Measurements from ENCODE around the gene LRRC3B.

DNA sequence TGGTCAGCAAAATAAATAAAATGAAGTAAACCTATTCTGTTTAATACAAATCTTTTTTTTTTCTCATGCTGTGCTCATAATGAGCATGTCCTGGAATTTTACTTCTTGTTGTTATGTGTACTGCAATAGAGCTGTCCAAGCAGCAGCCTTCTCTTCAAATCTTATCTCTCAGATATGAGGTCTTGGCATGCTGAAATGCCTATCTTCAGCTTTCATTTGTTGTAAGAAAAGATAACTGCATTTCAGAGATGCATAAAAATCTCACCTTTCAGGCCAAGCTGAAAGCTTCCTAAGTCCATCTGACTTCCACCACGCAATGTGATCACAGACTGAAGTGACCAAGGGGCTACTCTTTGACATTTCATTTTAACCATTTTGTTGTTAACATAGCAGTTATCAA, 43.5 kb upstream of the LRRC3B start:
- TF ChIP-seq POLR2AphosphoS5 (IDR thresholded peaks at IDR 0.05) = no peak
- TF ChIP-seq, protein P1, sequence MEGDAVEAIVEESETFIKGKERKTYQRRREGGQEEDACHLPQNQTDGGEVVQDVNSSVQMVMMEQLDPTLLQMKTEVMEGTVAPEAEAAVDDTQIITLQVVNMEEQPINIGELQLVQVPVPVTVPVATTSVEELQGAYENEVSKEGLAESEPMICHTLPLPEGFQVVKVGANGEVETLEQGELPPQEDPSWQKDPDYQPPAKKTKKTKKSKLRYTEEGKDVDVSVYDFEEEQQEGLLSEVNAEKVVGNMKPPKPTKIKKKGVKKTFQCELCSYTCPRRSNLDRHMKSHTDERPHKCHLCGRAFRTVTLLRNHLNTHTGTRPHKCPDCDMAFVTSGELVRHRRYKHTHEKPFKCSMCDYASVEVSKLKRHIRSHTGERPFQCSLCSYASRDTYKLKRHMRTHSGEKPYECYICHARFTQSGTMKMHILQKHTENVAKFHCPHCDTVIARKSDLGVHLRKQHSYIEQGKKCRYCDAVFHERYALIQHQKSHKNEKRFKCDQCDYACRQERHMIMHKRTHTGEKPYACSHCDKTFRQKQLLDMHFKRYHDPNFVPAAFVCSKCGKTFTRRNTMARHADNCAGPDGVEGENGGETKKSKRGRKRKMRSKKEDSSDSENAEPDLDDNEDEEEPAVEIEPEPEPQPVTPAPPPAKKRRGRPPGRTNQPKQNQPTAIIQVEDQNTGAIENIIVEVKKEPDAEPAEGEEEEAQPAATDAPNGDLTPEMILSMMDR (IDR thresholded peaks at IDR 0.05) = no peak
- no peak for TF ChIP-seq POLR2A (IDR thresholded peaks at IDR 0.05)
- TF ChIP-seq EP300 (IDR thresholded peaks at IDR 0.05) = no peak

Data from stomach (tissue), 4 donors.